Suprapubic skin (tissue), 4 donors: Measurements from ENCODE around the gene DNAH14.

Source experiments
- CTCF ChIP-seq, 2 donors: fragments of 200-600 bp in 1 of 2; fragments of 450-650 bp in 1 of 2; sonication (generic) in 1 of 2; IDR thresholded peaks; one replicate each; pipeline ENCODE4 v1.5.1; 2016 to 2019; ENCODE audit warnings: antibody characterized with exemption in 2 of 2, mild to moderate bottlenecking in 1 of 2, moderate library complexity in 1 of 2
- EP300 ChIP-seq: sonication (generic); formaldehyde crosslinking; IDR thresholded peaks from one replicate; pipeline ENCODE4 v1.6.1; 2017; ENCODE audit warnings: antibody characterized with exemption
- POLR2A ChIP-seq, 2 donors: fragments of 450-650 bp; IDR thresholded peaks; one replicate each; pipeline ENCODE4 v1.6.1; 2017; ENCODE audit warnings: antibody characterized with exemption in 2 of 2, mild to moderate bottlenecking in 2 of 2, moderate library complexity in 2 of 2
- POLR2AphosphoS5 ChIP-seq, 3 donors: sonication (generic); formaldehyde crosslinking; IDR thresholded peaks; one replicate each; pipeline ENCODE4 v1.6.1; 2017; ENCODE audit warnings: antibody characterized with exemption in 3 of 3

- no peak for TF ChIP-seq POLR2AphosphoS5 (IDR thresholded peaks at IDR 0.05)
- TF ChIP-seq POLR2A (IDR thresholded peaks at IDR 0.05): no peak
- TF ChIP-seq CTCF (IDR thresholded peaks at IDR 0.05): no peak
- no peak for TF ChIP-seq EP300
Observed at GRCh38 chr1:225425201-225425786, 495.8 kb downstream of the DNAH14 start.
